SK-N-MC (cell line): ENCODE results near the gene ITPRIPL2.

ENCODE experiments used
- DNase-seq: peaks from one replicate; pipeline ENCODE4 v3.0.0-alpha.2; 2011; ENCODE audit warnings: low read depth, low spot score
- H3K27ac ChIP-seq: fragments of 200-600 bp; sonication (generic); 2 replicates; pipeline ENCODE4 v1.5.1; 2016; ENCODE audit warnings: mixed run types
- H3K36me3 ChIP-seq: fragments of 200-600 bp; sonication (generic); 2 replicates; pipeline ENCODE4 v1.6.1; 2017; ENCODE audit warnings: antibody characterized with exemption, low read length, mixed read lengths; ENCODE audit not compliant: insufficient read depth
- H3K4me3 ChIP-seq: fragments of 200-600 bp; sonication (generic); 2 replicates; pipeline ENCODE4 v1.5.1; 2016
- H3K9ac ChIP-seq: fragments of 200-600 bp; sonication (generic); 2 replicates; pipeline ENCODE4 v1.8.0; 2017; ENCODE audit warnings: mixed run types, mixed read lengths; ENCODE audit not compliant: insufficient read length
- H3K9me3 ChIP-seq: fragments of 200-600 bp; sonication (generic); 2 replicates; pipeline ENCODE4 v1.6.1; 2017; ENCODE audit warnings: low read depth, mild to moderate bottlenecking, antibody characterized with exemption, low read length, moderate library complexity, mixed read lengths
- EZH2 ChIP-seq: fragments of 200-600 bp; sonication (generic); IDR thresholded peaks from one replicate; pipeline ENCODE4 v1.6.1; 2017; ENCODE audit warnings: antibody characterized with exemption
- FOXP2 ChIP-seq: optimal IDR thresholded peaks from 2 replicates; pipeline ENCODE3; 2011; ENCODE audit warnings: mild to moderate bottlenecking, moderate library complexity; ENCODE audit not compliant: insufficient read depth; ENCODE audit errors: extremely low read length, control extremely low read depth
- POLR2AphosphoS5 ChIP-seq: IDR thresholded peaks from 2 replicates; pipeline ENCODE4 v1.6.1; 2012; ENCODE audit warnings: mild to moderate bottlenecking, low read depth, low read length, borderline replicate concordance

The ITPRIPL2 gene

GRCh38 chr16:19133600-19133999 is 19.8 kb downstream of the ITPRIPL2 start:
- no peaks in the 10 kb centered on the region for H3K36me3 ChIP-seq
- TF ChIP-seq FOXP2 (no peak), EZH2 (no peak), POLR2AphosphoS5 (no peak)
- no peak for DNase-seq
- H3K9ac ChIP-seq, result no peak overlapping the region
- H3K27ac ChIP-seq, result no peak overlapping the region
- H3K9me3 ChIP-seq, result no peaks in the 10 kb centered on the region
- H3K4me3 ChIP-seq, result no peak overlapping the region

- no peak overlapping the region for H3K9ac ChIP-seq
- no peaks in the 10 kb centered on the region for H3K36me3 ChIP-seq
- no peaks in the 10 kb centered on the region for H3K9me3 ChIP-seq
- no peak overlapping the region for H3K4me3 ChIP-seq
- H3K27ac ChIP-seq, result no peak overlapping the region
- no peak for TF ChIP-seq EZH2
- TF ChIP-seq POLR2AphosphoS5, result no peak
- TF ChIP-seq FOXP2, result no peak
- DNase-seq, result no peak
These were observed 21.6 kb downstream of the ITPRIPL2 start for GRCh38 chr16:19135201-19135842.

DNA sequence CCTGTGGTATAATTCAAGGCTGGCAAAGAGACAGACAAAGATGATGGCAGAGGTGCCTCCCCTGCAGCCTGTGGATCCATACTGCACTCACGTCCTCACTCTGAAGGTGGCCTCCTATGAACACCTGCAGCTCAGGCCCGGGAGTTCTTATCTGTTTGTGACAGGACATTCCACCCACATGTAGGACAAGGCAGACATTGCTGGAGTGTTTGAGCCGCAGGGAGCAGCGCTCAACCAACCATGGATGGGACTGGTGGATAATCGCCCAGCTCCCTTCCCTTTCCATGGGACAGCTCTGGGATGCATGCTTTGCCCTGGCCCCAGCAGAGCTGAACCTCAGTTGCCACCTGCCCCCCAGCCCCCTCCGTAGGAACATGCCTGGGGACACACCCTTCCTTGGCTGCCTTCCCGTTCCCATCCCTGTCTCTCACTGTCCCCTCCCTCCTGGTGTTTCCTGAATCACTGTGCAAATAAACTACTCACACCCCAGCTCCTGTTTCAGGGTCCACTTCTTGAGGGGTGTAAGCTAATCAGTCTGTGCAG is 22.2 kb downstream of the ITPRIPL2 start:
- Histone ChIP-seq H3K27ac (no peak overlapping the region), H3K4me3 (no peak overlapping the region), H3K9ac (no peak overlapping the region), H3K36me3 (no peaks in the 10 kb centered on the region), H3K9me3 (no peaks in the 10 kb centered on the region)
- no peak for DNase-seq
- TF ChIP-seq FOXP2 (no peak), POLR2AphosphoS5 (no peak), EZH2 (no peak)

- DNase-seq, result no peak
- no peak overlapping the region for H3K9ac ChIP-seq
- H3K36me3 ChIP-seq, result no peaks in the 10 kb centered on the region
- H3K27ac ChIP-seq, result peak overlapping the region; percentile 92
- H3K9me3 ChIP-seq, result no peaks in the 10 kb centered on the region
- TF ChIP-seq EZH2 (no peak), FOXP2 (no peak), POLR2AphosphoS5 (no peak)
- H3K4me3 ChIP-seq, result peak overlapping the region; percentile 64
These were observed 22.9 kb downstream of the ITPRIPL2 start for GRCh38 chr16:19136549-19137196.

- peak; percentile 70 for DNase-seq
These were observed 23.7 kb downstream of the ITPRIPL2 start for GRCh38 chr16:19137201-19138128.

GRCh38 chr16:19138601-19139000 is 24.8 kb downstream of the ITPRIPL2 start:
- H3K9ac ChIP-seq, result no peak overlapping the region
- H3K27ac ChIP-seq, result peak overlapping the region; percentile 88
- TF ChIP-seq FOXP2, result peak; percentile 96
- no peak for TF ChIP-seq EZH2
- peak; percentile 24; the same call in 1 of the 2 replicates for TF ChIP-seq POLR2AphosphoS5
- H3K36me3 ChIP-seq, result no peaks in the 10 kb centered on the region
- peak; percentile 72 for DNase-seq
- H3K9me3 ChIP-seq, result no peaks in the 10 kb centered on the region
- peak overlapping the region; percentile 45 for H3K4me3 ChIP-seq

More at GRCh38 chr16:19137201-19138128, 23.7 kb downstream of the ITPRIPL2 start:
- H3K9ac ChIP-seq, result no peak overlapping the region
- H3K36me3 ChIP-seq, result no peaks in the 10 kb centered on the region
- peak; percentile 22; the same call in 1 of the 2 replicates for TF ChIP-seq POLR2AphosphoS5
- TF ChIP-seq EZH2, result no peak
- no peak for TF ChIP-seq FOXP2
- peak overlapping the region; percentile 64 for H3K4me3 ChIP-seq
- H3K9me3 ChIP-seq, result no peaks in the 10 kb centered on the region
- H3K27ac ChIP-seq, result peak overlapping the region; percentile 92

GRCh38 chr16:19139436-19140091 is 25.8 kb downstream of the ITPRIPL2 start:
- Histone ChIP-seq H3K27ac (peak overlapping the region; percentile 88; the same call in 1 of the 2 replicates), H3K36me3 (no peaks in the 10 kb centered on the region), H3K4me3 (no peak overlapping the region), H3K9me3 (no peaks in the 10 kb centered on the region), H3K9ac (no peak overlapping the region)
- no peak for DNase-seq
- TF ChIP-seq EZH2 (no peak), FOXP2 (no peak), POLR2AphosphoS5 (no peak)
